Activated CD4-positive, CD25-positive, alpha-beta regulatory T cell treated with anti-CD3 and anti-CD28 coated beads, Interleukin-2, amount 50 U/mL, for 24 hours (primary cell): ENCODE measurements around the gene KRTAP5-1.

Experiments used
- ATAC-seq, 2 donors: fragments of 150-1000 bp; cut with Tn5 transposase; one replicate each; pipeline ENCODE4 v1.10.0; 2021; ENCODE audit warnings: mild to moderate bottlenecking in 1 of 2, moderate library complexity in 1 of 2

The KRTAP5-1 gene

GRCh38 chr11:1559111-1559951, 25.8 kb downstream of the KRTAP5-1 start:
- ATAC-seq, result peak in 1 of 2 donors; percentile 57

GRCh38 chr11:1558775-1559110, 26.3 kb downstream of the KRTAP5-1 start:
- ATAC-seq, result no peak

GRCh38 chr11:1557904-1558774, 26.9 kb downstream of the KRTAP5-1 start:
- ATAC-seq, result no peak

GRCh38 chr11:1557051-1557884, 27.8 kb downstream of the KRTAP5-1 start:
- ATAC-seq, result no peak

- ATAC-seq, result no peak
These were observed 28.7 kb downstream of the KRTAP5-1 start for GRCh38 chr11:1556278-1556902.

GRCh38 chr11:1555713-1556153, 29.4 kb downstream of the KRTAP5-1 start:
- no peak for ATAC-seq

- no peak for ATAC-seq
These were observed 29.9 kb downstream of the KRTAP5-1 start for GRCh38 chr11:1554981-1555712.

GRCh38 chr11:1553808-1554594, 31.1 kb downstream of the KRTAP5-1 start:
- ATAC-seq, result no peak

GRCh38 chr11:1549338-1550330, 35.4 kb downstream of the KRTAP5-1 start:
- ATAC-seq, result no peak

- ATAC-seq, result no peak
These were observed 36.6 kb downstream of the KRTAP5-1 start for GRCh38 chr11:1548221-1549070.

GRCh38 chr11:1547467-1548098, 37.5 kb downstream of the KRTAP5-1 start:
- no peak for ATAC-seq

GRCh38 chr11:1546536-1547466, 38.3 kb downstream of the KRTAP5-1 start:
- peak; percentile 44 to 64 for ATAC-seq

- ATAC-seq, result no peak
These were observed 39.0 kb downstream of the KRTAP5-1 start for GRCh38 chr11:1546077-1546535.

GRCh38 chr11:1545432-1545831, 39.7 kb downstream of the KRTAP5-1 start:
- no peak for ATAC-seq

GRCh38 chr11:1544536-1544935, 40.5 kb downstream of the KRTAP5-1 start:
- ATAC-seq, result no peak

- no peak for ATAC-seq
These were observed 41.3 kb downstream of the KRTAP5-1 start for GRCh38 chr11:1543606-1544263.
